Cardiac muscle cell (in vitro differentiated cells and primary cell): ENCODE results near the gene M6PR. TPM values are rescaled to one million over a fixed set of nuclear protein-coding genes. Genes with fewer than 3 reads are reported as not detected.

Experiments
- DNase-seq, 2 donors: peaks; one replicate each; pipeline versions ENCODE4 v3.0.0 to v3.0.0-alpha.2; 2010 to 2017; ENCODE audit warnings: low read depth in 1 of 2, low spot score in 1 of 2
- H3K27ac ChIP-seq: fragments of 200-600 bp; sonication (generic); 2 replicates; pipeline ENCODE4 v1.5.1; 2016
- H3K27me3 ChIP-seq: fragments of 200-600 bp; sonication (generic); 2 replicates; pipeline ENCODE4 v1.6.0; 2016; ENCODE audit warnings: control low read depth
- H3K36me3 ChIP-seq: fragments of 200-600 bp; sonication (generic); 2 replicates; pipeline ENCODE4 v1.5.1; 2016; ENCODE audit warnings: control low read depth
- H3K4me1 ChIP-seq: fragments of 200-600 bp; sonication (generic); 2 replicates; pipeline ENCODE4 v1.8.1; 2017; ENCODE audit warnings: low read depth, mild to moderate bottlenecking, mixed run types
- H3K4me3 ChIP-seq: fragments of 200-600 bp; sonication (generic); 2 replicates; pipeline ENCODE4 v1.5.1; 2016; ENCODE audit warnings: mild to moderate bottlenecking
- H3K9me3 ChIP-seq: fragments of 200-600 bp; sonication (generic); 2 replicates; pipeline ENCODE4 v1.5.1; 2017; ENCODE audit warnings: low read depth, mild to moderate bottlenecking, control low read depth
- CTCF ChIP-seq: IDR thresholded peaks from 2 replicates; pipeline ENCODE4 v1.5.1; 2012; ENCODE audit warnings: low read depth, mild to moderate bottlenecking, low read length
- polyA plus RNA-seq: library from polyadenylated mRNA; unstranded; fragments of >200 nt; fragmentation: Nextera tagmentation; extraction: Ambion mirVana; gene quantifications from 2 replicates; pipeline ENCODE4 v1.2.1, GENCODE V29; 2016
- total RNA-seq: library from RNA; depleted of rRNA; stranded (reverse); fragments of >200 nt; gene quantifications from 2 replicates; pipeline ENCODE4 v1.2.3, GENCODE V29; 2016

M6PR gene
- total and polyA plus RNA-seq, 2 experiments from 2014 or later = 91.2 to 108 TPM

GRCh38 chr12:8957561-8957960, 8.1 kb upstream of the M6PR start:
- TF ChIP-seq CTCF = no peak
- Histone ChIP-seq H3K27me3 (no peaks in the 10 kb centered on the region), H3K9me3 (no peaks in the 10 kb centered on the region), H3K4me1 (no peaks in the 10 kb centered on the region), H3K4me3 (no peak overlapping the region), H3K36me3 (no peaks in the 10 kb centered on the region), H3K27ac (no peak overlapping the region)
- no peak for DNase-seq

- TF ChIP-seq CTCF = no peak
- no peak overlapping the region for H3K4me3 ChIP-seq
- DNase-seq = no peak
- H3K9me3 ChIP-seq = no peaks in the 10 kb centered on the region
- no peaks in the 10 kb centered on the region for H3K36me3 ChIP-seq
- no peaks in the 10 kb centered on the region for H3K4me1 ChIP-seq
- H3K27me3 ChIP-seq = no peaks in the 10 kb centered on the region
- no peak overlapping the region for H3K27ac ChIP-seq
Observed at GRCh38 chr12:8956772-8957171, 7.3 kb upstream of the M6PR start.

DNA sequence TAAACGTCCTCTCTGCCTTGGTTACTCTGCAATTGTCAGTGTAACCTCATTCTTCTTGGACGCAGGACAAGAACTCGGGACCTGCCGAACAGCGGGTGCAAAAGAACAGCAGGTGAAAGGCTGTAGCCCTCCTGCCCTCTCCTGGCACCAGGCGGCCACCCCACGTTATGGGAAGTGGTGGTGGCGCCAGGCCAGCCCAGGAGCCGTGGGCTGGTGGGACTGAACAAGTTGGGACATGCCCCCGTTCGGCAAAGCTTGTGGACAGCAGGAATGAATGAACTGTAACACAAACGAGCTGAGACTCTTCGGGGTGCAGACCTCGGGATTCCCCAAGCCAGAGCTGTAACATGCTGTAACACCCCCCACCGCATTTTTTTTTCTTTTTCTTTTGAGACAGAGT, 6.6 kb upstream of the M6PR start:
- DNase-seq = no peak
- no peak for TF ChIP-seq CTCF

DNA sequence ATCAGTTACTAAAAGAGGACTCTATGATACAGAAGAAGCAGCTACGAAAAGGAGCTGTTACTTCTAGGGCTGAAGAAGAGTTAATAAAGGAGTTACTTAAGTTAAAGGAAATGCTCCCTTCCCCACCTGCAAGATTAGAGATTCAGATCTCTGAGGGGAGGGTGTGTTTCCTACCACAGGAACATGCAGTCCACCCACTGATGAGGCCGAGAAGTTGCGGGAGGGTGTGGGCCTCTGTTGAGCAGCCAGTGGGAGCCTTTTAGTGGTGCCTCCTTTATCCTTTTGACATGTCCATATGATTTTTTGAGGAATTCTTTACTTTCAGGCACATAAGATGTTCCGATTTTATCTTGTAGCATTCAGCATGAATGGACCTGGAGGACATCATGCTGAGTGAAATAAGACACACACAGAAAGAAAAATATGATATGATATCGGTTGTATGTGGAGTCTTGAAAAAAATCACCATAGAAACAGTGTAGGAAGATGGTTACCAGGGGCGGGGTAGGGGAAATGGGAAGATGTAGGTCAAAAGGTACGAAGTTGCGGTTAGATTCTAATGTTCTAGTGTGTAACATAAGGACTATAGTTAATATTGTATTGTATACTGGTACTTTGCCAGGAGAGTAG, 4.4 kb upstream of the M6PR start:
- DNase-seq = no peak
- Histone ChIP-seq H3K36me3 (no peaks in the 10 kb centered on the region), H3K27ac (no peak overlapping the region), H3K4me1 (peaks cover 3% of the 10 kb centered on the region), H3K27me3 (no peaks in the 10 kb centered on the region), H3K4me3 (no peak overlapping the region), H3K9me3 (no peaks in the 10 kb centered on the region)
- no peak for TF ChIP-seq CTCF

More for the DNA sequence above, 6.6 kb upstream of the M6PR start:
- Histone ChIP-seq H3K36me3 (no peaks in the 10 kb centered on the region), H3K27me3 (no peaks in the 10 kb centered on the region), H3K4me3 (no peak overlapping the region), H3K4me1 (no peaks in the 10 kb centered on the region), H3K9me3 (no peaks in the 10 kb centered on the region), H3K27ac (no peak overlapping the region)

DNA sequence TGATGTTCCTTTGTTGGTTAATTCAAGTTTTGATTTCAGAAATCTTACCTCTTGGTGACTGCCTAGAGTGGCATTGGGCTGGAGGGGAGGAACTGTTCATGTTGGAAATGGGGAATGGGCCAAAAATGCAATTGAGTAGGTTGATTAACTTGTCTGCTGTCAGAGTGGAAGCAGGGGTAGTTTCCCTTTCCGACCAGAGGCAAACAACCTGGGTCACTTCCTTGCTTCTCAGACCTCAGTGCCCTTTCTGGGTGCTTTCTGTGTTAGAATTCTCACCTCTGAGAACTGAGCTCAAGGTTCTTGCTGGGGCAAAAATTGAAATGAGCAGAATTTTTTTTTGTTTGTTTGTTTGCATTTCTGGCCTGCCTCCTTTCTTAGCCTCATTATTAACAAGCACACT, 2.3 kb upstream of the M6PR start:
- H3K4me3 ChIP-seq = no peak overlapping the region
- H3K27ac ChIP-seq = no peak overlapping the region
- no peaks in the 10 kb centered on the region for H3K9me3 ChIP-seq
- TF ChIP-seq CTCF = no peak
- peaks cover 11% of the 10 kb centered on the region for H3K4me1 ChIP-seq
- H3K27me3 ChIP-seq = no peaks in the 10 kb centered on the region
- DNase-seq = no peak
- H3K36me3 ChIP-seq = no peaks in the 10 kb centered on the region
